ENCODE results near the gene LIAS. TPM values are rescaled to one million over a fixed set of nuclear protein-coding genes. Genes with fewer than 3 reads are reported as not detected.

LIAS gene
- total RNA-seq, 4 donors from 2014 or later: 9.1 to 17.8 (median 13.1) TPM

- intact Hi-C loops (cut with DNase I): loop anchor here (10.0 kb wide), 1 partner anchor 76 kb away; no protein-coding TSS in a partner anchor
- WGBS, 2 donors: 71 to 85% methylated on average over 2 of the region's 2 CpGs
- no peak overlapping the region for H3K4me3 ChIP-seq
- H3K9me3 ChIP-seq: no peaks in the 10 kb centered on the region
- H3K36me3 ChIP-seq: peaks cover 21 to 57% (median 25%) of the 10 kb centered on the region in 3 donors
- TF ChIP-seq POLR2A (IDR thresholded peaks at IDR 0.05) (no peak), CTCF (IDR thresholded peaks at IDR 0.05) (no peak)
- H3K27ac ChIP-seq: no peak overlapping the region
- no peaks in the 10 kb centered on the region for H3K27me3 ChIP-seq
- DNase-seq: no peak
- peaks cover 7 to 32% (median 11%) of the 10 kb centered on the region in 3 donors for H3K4me1 ChIP-seq
Measured at GRCh38 chr4:39450618-39451017, 8.2 kb upstream of the LIAS start.

GRCh38 chr4:39451423-39452023, 7.3 kb upstream of the LIAS start:
- no peak for TF ChIP-seq POLR2A (IDR thresholded peaks at IDR 0.05)
- TF ChIP-seq CTCF (IDR thresholded peaks at IDR 0.05): no peak
- 78 to 81% methylated on average over 3 to 6 of the region's 6 CpGs for WGBS, 2 donors
- H3K27ac ChIP-seq: no peak overlapping the region
- DNase-seq: no peak
- peaks cover 9 to 32% (median 12%) of the 10 kb centered on the region in 3 donors for H3K4me1 ChIP-seq
- H3K36me3 ChIP-seq: peaks cover 29 to 66% (median 29%) of the 10 kb centered on the region in 3 donors
- no peaks in the 10 kb centered on the region for H3K9me3 ChIP-seq
- no peak overlapping the region for H3K4me3 ChIP-seq
- H3K27me3 ChIP-seq: no peaks in the 10 kb centered on the region
- intact Hi-C loops (cut with DNase I): loop anchor here (10.0 kb wide), 1 partner anchor 77 kb away; no protein-coding TSS in a partner anchor

GRCh38 chr4:39452153-39452859, 6.5 kb upstream of the LIAS start:
- no peak overlapping the region for H3K27ac ChIP-seq
- no peak for DNase-seq
- peaks cover 13 to 32% (median 14%) of the 10 kb centered on the region in 3 donors for H3K4me1 ChIP-seq
- H3K4me3 ChIP-seq: no peak overlapping the region
- H3K27me3 ChIP-seq: no peaks in the 10 kb centered on the region
- 85 to 91% methylated on average over 6 of the region's 6 CpGs for WGBS, 2 donors
- H3K9me3 ChIP-seq: no peaks in the 10 kb centered on the region
- peaks cover 29 to 73% (median 33%) of the 10 kb centered on the region in 3 donors for H3K36me3 ChIP-seq
- TF ChIP-seq POLR2A (IDR thresholded peaks at IDR 0.05) (no peak), CTCF (IDR thresholded peaks at IDR 0.05) (no peak)
- intact Hi-C loops (cut with DNase I): loop anchor here (10.0 kb wide), 1 partner anchor 78 kb away; no protein-coding TSS in a partner anchor

GRCh38 chr4:39452860-39453587, 5.8 kb upstream of the LIAS start:
- no peaks in the 10 kb centered on the region for H3K27me3 ChIP-seq
- no peak for DNase-seq
- 84 to 87% methylated on average over 11 of the region's 11 CpGs for WGBS, 2 donors
- H3K4me3 ChIP-seq: no peak overlapping the region
- intact Hi-C loops (cut with DNase I): loop anchor here (10.0 kb wide), 1 partner anchor 78 kb away; no protein-coding TSS in a partner anchor
- H3K4me1 ChIP-seq: peaks cover 8 to 33% (median 19%) of the 10 kb centered on the region in 3 donors
- no peaks in the 10 kb centered on the region for H3K9me3 ChIP-seq
- peaks cover 29 to 77% (median 33%) of the 10 kb centered on the region in 3 donors for H3K36me3 ChIP-seq
- no peak for TF ChIP-seq POLR2A (IDR thresholded peaks at IDR 0.05)
- TF ChIP-seq CTCF (IDR thresholded peaks at IDR 0.05): no peak
- no peak overlapping the region for H3K27ac ChIP-seq
